GM18502 (cell line): ENCODE measurements around the gene ULBP3.

Experiments
- ATAC-seq: cut with Tn5 transposase; IDR thresholded peaks from one replicate; pipeline ENCODE4 v1.9.1; 2021; ENCODE audit warnings: mild to moderate bottlenecking; ENCODE audit not compliant: unreplicated experiment, poor library complexity

Gene ULBP3

GRCh38 chr6:150068720-150069648 lies at the start of gene ULBP3:
ULBP3 (minus strand) TSS chr6:150069121; CDS start chr6:150069066, 55 bp downstream.
- peak; percentile 87 for ATAC-seq

- ATAC-seq: no peak
Measured at GRCh38 chr6:150118627-150119026, 49.7 kb upstream of the ULBP3 start.

GRCh38 chr6:150118203-150118602 lies 49.3 kb upstream of the ULBP3 start:
- no peak for ATAC-seq

- no peak for ATAC-seq
Measured at GRCh38 chr6:150116200-150116800, 47.4 kb upstream of the ULBP3 start.

- ATAC-seq: no peak
Measured at GRCh38 chr6:150115769-150116168, 46.8 kb upstream of the ULBP3 start.

GRCh38 chr6:150112233-150112632 lies 43.3 kb upstream of the ULBP3 start:
- ATAC-seq: no peak

- no peak for ATAC-seq
Measured at GRCh38 chr6:150102750-150103270, 33.9 kb upstream of the ULBP3 start.

- ATAC-seq: no peak
Measured at GRCh38 chr6:150100745-150101144, 31.8 kb upstream of the ULBP3 start.

- ATAC-seq: no peak
Measured at GRCh38 chr6:150099953-150100352, 31.0 kb upstream of the ULBP3 start.

GRCh38 chr6:150099546-150099945 lies 30.6 kb upstream of the ULBP3 start:
- no peak for ATAC-seq

GRCh38 chr6:150098155-150098554 lies 29.2 kb upstream of the ULBP3 start:
- ATAC-seq: no peak

GRCh38 chr6:150093397-150093796 lies 24.5 kb upstream of the ULBP3 start:
- ATAC-seq: no peak

- ATAC-seq: no peak
Measured at GRCh38 chr6:150091476-150091875, 22.6 kb upstream of the ULBP3 start.

GRCh38 chr6:150090328-150090727 lies 21.4 kb upstream of the ULBP3 start:
- no peak for ATAC-seq

GRCh38 chr6:150088481-150089154 lies 19.7 kb upstream of the ULBP3 start:
- ATAC-seq: no peak

GRCh38 chr6:150087336-150087735 lies 18.4 kb upstream of the ULBP3 start:
- no peak for ATAC-seq

GRCh38 chr6:150086026-150086425 lies 17.1 kb upstream of the ULBP3 start:
- ATAC-seq: no peak

GRCh38 chr6:150084426-150084825 lies 15.5 kb upstream of the ULBP3 start:
- no peak for ATAC-seq

GRCh38 chr6:150083839-150084238 lies 14.9 kb upstream of the ULBP3 start:
- no peak for ATAC-seq

GRCh38 chr6:150081702-150082101 lies 12.8 kb upstream of the ULBP3 start:
- no peak for ATAC-seq

- ATAC-seq: no peak
Measured at GRCh38 chr6:150079604-150080003, 10.7 kb upstream of the ULBP3 start.
